ENCODE measurements around the gene PRKN.

PRKN gene

GRCh38 chr6:161596807-161597520, 1130.6 kb downstream of the PRKN start:
- DNase-seq (ENCODE audit: low spot score) = no peak

- DNase-seq (ENCODE audit: low spot score) = no peak
Measured at GRCh38 chr6:161594412-161594811, 1133.2 kb downstream of the PRKN start.

- DNase-seq (ENCODE audit: low spot score) = no peak
Measured at GRCh38 chr6:161590961-161591627, 1136.5 kb downstream of the PRKN start.

- no peak for DNase-seq (ENCODE audit: low spot score)
Measured at GRCh38 chr6:161586887-161587286, 1140.7 kb downstream of the PRKN start.

- DNase-seq (ENCODE audit: low spot score) = no peak
Measured at GRCh38 chr6:161584621-161585340, 1142.8 kb downstream of the PRKN start.

GRCh38 chr6:161584051-161584450, 1143.5 kb downstream of the PRKN start:
- no peak for DNase-seq (ENCODE audit: low spot score)

- DNase-seq (ENCODE audit: low spot score) = no peak
Measured at GRCh38 chr6:161583584-161583983, 1144.0 kb downstream of the PRKN start.

- no peak for DNase-seq (ENCODE audit: low spot score)
Measured at GRCh38 chr6:161578478-161578877, 1149.1 kb downstream of the PRKN start.

GRCh38 chr6:161575523-161576254, 1151.9 kb downstream of the PRKN start:
- DNase-seq (ENCODE audit: low spot score) = no peak

- no peak for DNase-seq (ENCODE audit: low spot score)
Measured at GRCh38 chr6:161568885-161569456, 1158.6 kb downstream of the PRKN start.

GRCh38 chr6:161564952-161565351, 1162.6 kb downstream of the PRKN start:
- no peak for DNase-seq (ENCODE audit: low spot score)

GRCh38 chr6:161561908-161562307, 1165.7 kb downstream of the PRKN start:
- DNase-seq (ENCODE audit: low spot score) = no peak

- DNase-seq (ENCODE audit: low spot score) = no peak
Measured at GRCh38 chr6:161557333-161558107, 1170.0 kb downstream of the PRKN start.

GRCh38 chr6:161554883-161555282, 1172.7 kb downstream of the PRKN start:
- no peak for DNase-seq (ENCODE audit: low spot score)

- no peak for DNase-seq (ENCODE audit: low spot score)
Measured at GRCh38 chr6:161549977-161550655, 1177.5 kb downstream of the PRKN start.

GRCh38 chr6:161548713-161549296, 1178.8 kb downstream of the PRKN start:
- DNase-seq (ENCODE audit: low spot score) = no peak

- DNase-seq (ENCODE audit: low spot score) = no peak
Measured at GRCh38 chr6:161547617-161548016, 1179.9 kb downstream of the PRKN start.

- no peak for DNase-seq (ENCODE audit: low spot score)
Measured at GRCh38 chr6:161546632-161547031, 1180.9 kb downstream of the PRKN start.

- no peak for DNase-seq (ENCODE audit: low spot score)
Measured at GRCh38 chr6:161545741-161546140, 1181.8 kb downstream of the PRKN start.

GRCh38 chr6:161544801-161545480, 1182.6 kb downstream of the PRKN start:
- DNase-seq (ENCODE audit: low spot score) = no peak
